Measurements from ENCODE around the gene NDUFAF2. TPM values are rescaled to one million over a fixed set of nuclear protein-coding genes. Genes with fewer than 3 reads are reported as not detected.
"Not testable (repeated sequence)": the region's sequence is repeated elsewhere in the genome, so short reads cannot be mapped to it uniquely, and the experiment has no call there.

Gene NDUFAF2
- total RNA-seq, 2 experiments from 2014 or later: 41.2 to 46.6 TPM

GRCh38 chr5:61085885-61086284 lies 140.9 kb downstream of the NDUFAF2 start:
- H3K4me3 Mint-ChIP-seq: no peak overlapping the region
- no peaks in the 10 kb centered on the region for H3K4me1 Mint-ChIP-seq (ENCODE audit: low read depth)
- POLR2A ChIA-PET: interaction anchor here (0.7 kb wide), 1 partner anchor 15 kb away, joined by 3 read pairs; no protein-coding TSS in a partner anchor
- DNase-seq (no peak), ATAC-seq (no peak)
- intact Hi-C loops (cut with micrococcal nuclease): no loop called here
- peaks cover 3% of the 10 kb centered on the region for H3K9me3 Mint-ChIP-seq
- no peak for TF ChIP-seq CTCF (IDR thresholded peaks at IDR 0.05)
- H3K27ac Mint-ChIP-seq: no peak overlapping the region
- H3K36me3 Mint-ChIP-seq (ENCODE audit: low read depth): peaks cover 34% of the 10 kb centered on the region
- no peaks in the 10 kb centered on the region for H3K27me3 Mint-ChIP-seq
- CTCF ChIA-PET: no interaction called here

- ATAC-seq (no peak), DNase-seq (no peak)
- H3K4me3 Mint-ChIP-seq: no peak overlapping the region
- H3K4me1 Mint-ChIP-seq (ENCODE audit: low read depth): no peaks in the 10 kb centered on the region
- H3K9me3 Mint-ChIP-seq: peaks cover 6% of the 10 kb centered on the region
- H3K27ac Mint-ChIP-seq: no peak overlapping the region
- no peak for TF ChIP-seq CTCF (IDR thresholded peaks at IDR 0.05)
- peaks cover 27% of the 10 kb centered on the region for H3K36me3 Mint-ChIP-seq (ENCODE audit: low read depth)
- ChIA-PET CTCF (interaction anchor here (1.1 kb wide), 1 partner anchor 9 kb away, joined by 3 read pairs; no protein-coding TSS in a partner anchor), POLR2A (no interaction called here)
- intact Hi-C loops (cut with micrococcal nuclease): no loop called here
- H3K27me3 Mint-ChIP-seq: no peaks in the 10 kb centered on the region
Observed at GRCh38 chr5:61087921-61088320, 142.9 kb downstream of the NDUFAF2 start.

GRCh38 chr5:61089351-61089750 lies 144.3 kb downstream of the NDUFAF2 start:
- POLR2A ChIA-PET: no interaction called here
- ATAC-seq: no peak

GRCh38 chr5:61093046-61093771 lies 148.2 kb downstream of the NDUFAF2 start:
- H3K4me1 Mint-ChIP-seq (ENCODE audit: low read depth); H3K27ac Mint-ChIP-seq; ATAC-seq; DNase-seq; intact Hi-C loops (cut with micrococcal nuclease); POLR2A ChIA-PET; H3K4me3 Mint-ChIP-seq; H3K9me3 Mint-ChIP-seq; H3K27me3 Mint-ChIP-seq: not testable (repeated sequence)
- peaks cover 15% of the 10 kb centered on the region for H3K36me3 Mint-ChIP-seq (ENCODE audit: low read depth)
- CTCF ChIA-PET: interaction anchor here (0.6 to 0.7 kb wide), 2 partner anchors 10 to 74 kb away, joined by 3 read pairs; no protein-coding TSS in a partner anchor

More at GRCh38 chr5:61089351-61089750, 144.3 kb downstream of the NDUFAF2 start:
- DNase-seq: no peak
- Mint-ChIP-seq H3K27me3 (no peaks in the 10 kb centered on the region), H3K4me3 (no peak overlapping the region), H3K9me3 (peaks cover 6% of the 10 kb centered on the region), H3K36me3 (ENCODE audit: low read depth) (peaks cover 23% of the 10 kb centered on the region), H3K4me1 (ENCODE audit: low read depth) (no peaks in the 10 kb centered on the region), H3K27ac (no peak overlapping the region)
- intact Hi-C loops (cut with micrococcal nuclease): no loop called here
- TF ChIP-seq CTCF (IDR thresholded peaks at IDR 0.05): no peak
- CTCF ChIA-PET: interaction anchor here (1.2 kb wide), 1 partner anchor 14 kb away, joined by 3 read pairs; no protein-coding TSS in a partner anchor

- no peak for DNase-seq
- H3K27me3 Mint-ChIP-seq: no peaks in the 10 kb centered on the region
- intact Hi-C loops (cut with micrococcal nuclease): no loop called here
- CTCF ChIA-PET: no interaction called here
- H3K4me1 Mint-ChIP-seq (ENCODE audit: low read depth): no peaks in the 10 kb centered on the region
- no peak for TF ChIP-seq CTCF (IDR thresholded peaks at IDR 0.05)
- no peak overlapping the region for H3K27ac Mint-ChIP-seq
- no peak overlapping the region for H3K4me3 Mint-ChIP-seq
- peaks cover 11% of the 10 kb centered on the region for H3K9me3 Mint-ChIP-seq
- no peak for ATAC-seq
- POLR2A ChIA-PET: no interaction called here
- peaks cover 34% of the 10 kb centered on the region for H3K36me3 Mint-ChIP-seq (ENCODE audit: low read depth)
Observed at GRCh38 chr5:61097465-61097864, 152.5 kb downstream of the NDUFAF2 start.
